ENCODE results near the gene LMAN1.
A peak's percentile ranks its signal among the peaks of the same experiment; 100 is the strongest.

Gene LMAN1

GRCh38 chr18:59359576-59359952 is 499 bp upstream of the LMAN1 start:
- peak; percentile 76 to 80 for DNase-seq

GRCh38 chr18:59358414-59358711 is 702 bp downstream of the LMAN1 start:
- no peak for DNase-seq

- no peak for DNase-seq
Measured at GRCh38 chr18:59357928-59358327, 1.1 kb downstream of the LMAN1 start.

GRCh38 chr18:59354731-59355130 is 4.3 kb downstream of the LMAN1 start:
- DNase-seq = no peak

GRCh38 chr18:59353079-59353680 is 5.9 kb downstream of the LMAN1 start:
- no peak for DNase-seq

GRCh38 chr18:59352250-59352855 is 6.7 kb downstream of the LMAN1 start:
- no peak for DNase-seq

GRCh38 chr18:59345556-59345955 is 13.5 kb downstream of the LMAN1 start:
- no peak for DNase-seq

- no peak for DNase-seq
Measured at GRCh38 chr18:59344996-59345395, 14.1 kb downstream of the LMAN1 start.

- DNase-seq = no peak
Measured at GRCh38 chr18:59343926-59344325, 15.1 kb downstream of the LMAN1 start.

GRCh38 chr18:59340817-59341216 is 18.2 kb downstream of the LMAN1 start:
- DNase-seq = no peak

- DNase-seq = no peak
Measured at GRCh38 chr18:59340312-59340711, 18.8 kb downstream of the LMAN1 start.

- no peak for DNase-seq
Measured at GRCh38 chr18:59332986-59333385, 26.1 kb downstream of the LMAN1 start.

- DNase-seq = no peak
Measured at GRCh38 chr18:59328683-59329082, 30.4 kb downstream of the LMAN1 start.

GRCh38 chr18:59325965-59326364 is 33.1 kb downstream of the LMAN1 start:
- DNase-seq = no peak

- DNase-seq = no peak
Measured at GRCh38 chr18:59324623-59324971, 34.5 kb downstream of the LMAN1 start.

GRCh38 chr18:59323931-59324622 is 35.0 kb downstream of the LMAN1 start:
- DNase-seq = no peak

- DNase-seq = no peak
Measured at GRCh38 chr18:59318460-59319050, 40.5 kb downstream of the LMAN1 start, which contains the start of gene CPLX4. CPLX4 (minus strand) TSS chr18:59318649; CDS start chr18:59318462, 187 bp downstream.

GRCh38 chr18:59311631-59312030 is 47.4 kb downstream of the LMAN1 start:
- no peak for DNase-seq

GRCh38 chr18:59308938-59309260 is 50.2 kb downstream of the LMAN1 start:
- DNase-seq = no peak

- peak; percentile 12 to 81 for DNase-seq
Measured at GRCh38 chr18:59308248-59308937, 50.7 kb downstream of the LMAN1 start.

GRCh38 chr18:59306640-59307039 is 52.4 kb downstream of the LMAN1 start:
- DNase-seq = no peak

- no peak for DNase-seq
Measured at GRCh38 chr18:59305295-59305694, 53.8 kb downstream of the LMAN1 start.

GRCh38 chr18:59303656-59304195 is 55.3 kb downstream of the LMAN1 start:
- no peak for DNase-seq

GRCh38 chr18:59303006-59303405 is 56.1 kb downstream of the LMAN1 start:
- DNase-seq = no peak
